ENCODE data around the gene UROC1.

DNA sequence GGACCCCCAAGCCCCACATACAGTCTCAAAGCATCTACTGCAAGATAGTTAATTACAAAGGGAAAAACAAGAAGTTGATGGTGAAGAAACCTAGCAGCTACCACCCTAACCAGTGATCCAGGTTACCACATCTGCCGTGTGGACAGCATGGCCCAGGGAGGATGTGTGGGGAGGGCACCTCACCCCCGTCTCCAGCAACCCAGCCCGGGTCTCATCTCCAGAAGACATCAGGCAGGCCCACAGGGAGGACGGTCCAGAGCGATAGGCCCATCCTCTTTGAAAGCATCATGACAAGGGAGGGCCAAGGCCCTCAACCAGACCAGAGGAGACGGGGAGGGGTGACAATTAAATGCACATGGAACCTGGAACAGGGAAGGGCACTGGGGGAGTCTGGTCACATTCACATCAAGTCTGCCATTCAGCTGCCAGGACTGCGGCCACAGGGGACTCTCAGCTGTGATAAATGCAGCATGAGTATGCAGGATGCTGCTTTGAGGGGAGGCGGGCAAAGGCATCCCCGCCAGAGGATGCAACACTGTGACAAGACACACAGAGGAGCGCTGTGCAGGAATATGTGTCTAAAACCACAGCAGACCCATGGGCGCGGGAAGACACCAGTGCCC lies 60.7 kb downstream of the UROC1 start:
- TF ChIP-seq POLR2A (IDR thresholded peaks at IDR 0.05; ENCODE audit: low read depth, low read length), result no peak
- no peak for TF ChIP-seq POLR2AphosphoS5 (IDR thresholded peaks at IDR 0.05; ENCODE audit: low read depth, low read length)
